ENCODE results near the gene ZNRF3.

DNA sequence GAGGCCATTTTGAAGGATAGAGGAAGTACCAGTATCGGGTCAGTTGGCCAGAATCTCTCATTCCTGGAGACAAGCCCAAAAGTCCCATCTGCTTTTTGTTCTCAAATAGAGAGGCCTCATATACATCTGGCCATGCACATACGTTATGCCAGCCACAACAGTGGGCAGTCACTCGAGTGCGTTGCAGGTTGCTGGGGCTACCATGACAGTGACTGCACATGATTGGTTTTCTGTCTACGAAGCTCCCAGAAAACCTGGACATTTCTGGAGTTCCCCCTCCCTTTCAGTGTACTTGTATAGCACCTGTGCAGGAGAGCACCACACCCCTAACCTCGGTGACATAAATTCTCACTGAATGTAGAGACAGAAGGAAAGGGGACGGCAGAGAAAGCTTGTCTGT, 116.1 kb downstream of the ZNRF3 start:
- TF ChIP-seq CTCF (IDR thresholded peaks at IDR 0.05; ENCODE audit: insufficient read depth, low read depth, low read length) (no peak), EZH2 (IDR thresholded peaks at IDR 0.05; ENCODE audit: insufficient read depth, low read length) (no peak)
